Choroid plexus epithelial cell (primary cell): ENCODE data around the gene TDRD9.
A peak's percentile ranks its signal among the peaks of the same experiment; 100 is the strongest.

ENCODE experiments used
- DNase-seq: peaks from one replicate; pipeline ENCODE4 v3.0.0-alpha.2; 2010; ENCODE audit warnings: low read depth
- H3K4me3 ChIP-seq: 2 replicates; pipeline ENCODE4 v1.5.1; 2011; ENCODE audit warnings: low read depth, mild to moderate bottlenecking, control low read depth, low read length, moderate library complexity
- TF ChIP-seq, protein P1 (sequence below): conservative IDR thresholded peaks from 2 replicates; pipeline ENCODE4 v1.5.1; 2011; ENCODE audit warnings: low read depth, mild to moderate bottlenecking, control low read depth, inconsistent platforms, low read length, moderate library complexity

TDRD9 gene

DNA sequence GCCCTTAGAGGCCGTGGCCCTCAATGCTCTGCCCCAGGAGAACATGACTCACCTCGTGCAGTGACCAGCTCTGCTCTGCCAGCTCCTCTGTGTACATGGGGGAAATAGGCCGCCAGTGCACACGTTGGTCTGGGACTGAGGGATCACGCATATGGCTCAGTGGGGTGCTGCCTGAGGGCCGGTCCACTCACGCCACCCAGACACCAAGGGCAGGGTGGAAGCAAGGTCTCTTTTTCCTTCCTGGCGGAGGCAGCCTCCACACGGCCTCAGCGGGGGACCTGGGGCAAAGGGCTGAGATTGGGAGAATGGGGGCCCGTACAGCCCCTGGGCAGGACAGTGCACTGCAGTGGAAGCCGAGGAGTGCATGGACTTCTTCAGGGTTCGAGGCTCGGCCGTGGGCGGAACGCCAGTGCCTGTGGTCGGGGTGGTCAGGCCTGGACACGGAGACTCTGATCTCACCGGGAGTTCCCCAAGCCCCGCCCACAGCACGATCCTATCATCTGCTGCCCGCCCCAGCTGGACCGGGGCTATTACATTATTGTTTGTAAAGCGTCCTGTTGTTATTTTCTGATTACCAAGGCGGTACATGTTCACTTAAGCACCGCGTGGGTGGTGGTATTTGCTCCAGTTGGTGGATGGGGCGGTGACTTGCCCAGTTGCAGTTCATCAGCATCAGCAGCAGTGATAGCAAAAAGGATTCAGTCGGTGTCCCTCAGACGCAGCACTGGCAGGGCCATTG lies 38.8 kb upstream of the TDRD9 start:
- DNase-seq, result peak; percentile 35
- no peak overlapping the region for H3K4me3 ChIP-seq
- TF ChIP-seq, protein P1, sequence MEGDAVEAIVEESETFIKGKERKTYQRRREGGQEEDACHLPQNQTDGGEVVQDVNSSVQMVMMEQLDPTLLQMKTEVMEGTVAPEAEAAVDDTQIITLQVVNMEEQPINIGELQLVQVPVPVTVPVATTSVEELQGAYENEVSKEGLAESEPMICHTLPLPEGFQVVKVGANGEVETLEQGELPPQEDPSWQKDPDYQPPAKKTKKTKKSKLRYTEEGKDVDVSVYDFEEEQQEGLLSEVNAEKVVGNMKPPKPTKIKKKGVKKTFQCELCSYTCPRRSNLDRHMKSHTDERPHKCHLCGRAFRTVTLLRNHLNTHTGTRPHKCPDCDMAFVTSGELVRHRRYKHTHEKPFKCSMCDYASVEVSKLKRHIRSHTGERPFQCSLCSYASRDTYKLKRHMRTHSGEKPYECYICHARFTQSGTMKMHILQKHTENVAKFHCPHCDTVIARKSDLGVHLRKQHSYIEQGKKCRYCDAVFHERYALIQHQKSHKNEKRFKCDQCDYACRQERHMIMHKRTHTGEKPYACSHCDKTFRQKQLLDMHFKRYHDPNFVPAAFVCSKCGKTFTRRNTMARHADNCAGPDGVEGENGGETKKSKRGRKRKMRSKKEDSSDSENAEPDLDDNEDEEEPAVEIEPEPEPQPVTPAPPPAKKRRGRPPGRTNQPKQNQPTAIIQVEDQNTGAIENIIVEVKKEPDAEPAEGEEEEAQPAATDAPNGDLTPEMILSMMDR, result no peak

DNA sequence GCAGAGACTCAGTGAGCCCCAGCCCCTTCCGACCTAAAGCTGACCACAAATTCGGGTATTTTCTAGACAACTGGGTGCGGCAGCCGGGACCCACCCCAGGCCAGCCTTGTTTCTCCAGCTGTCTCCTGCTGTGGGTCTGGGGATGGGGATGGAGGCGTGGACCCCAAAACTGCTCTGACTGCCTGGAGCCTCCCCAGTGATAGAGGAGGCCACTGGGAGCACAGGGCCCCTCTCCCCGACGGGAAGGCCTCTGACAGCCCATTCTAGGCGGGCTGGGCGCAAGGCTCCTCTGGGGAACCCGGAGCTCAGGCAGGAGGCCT lies 38.2 kb upstream of the TDRD9 start:
- TF ChIP-seq, protein P1, result no peak
- H3K4me3 ChIP-seq, result no peak overlapping the region
- no peak for DNase-seq

DNA sequence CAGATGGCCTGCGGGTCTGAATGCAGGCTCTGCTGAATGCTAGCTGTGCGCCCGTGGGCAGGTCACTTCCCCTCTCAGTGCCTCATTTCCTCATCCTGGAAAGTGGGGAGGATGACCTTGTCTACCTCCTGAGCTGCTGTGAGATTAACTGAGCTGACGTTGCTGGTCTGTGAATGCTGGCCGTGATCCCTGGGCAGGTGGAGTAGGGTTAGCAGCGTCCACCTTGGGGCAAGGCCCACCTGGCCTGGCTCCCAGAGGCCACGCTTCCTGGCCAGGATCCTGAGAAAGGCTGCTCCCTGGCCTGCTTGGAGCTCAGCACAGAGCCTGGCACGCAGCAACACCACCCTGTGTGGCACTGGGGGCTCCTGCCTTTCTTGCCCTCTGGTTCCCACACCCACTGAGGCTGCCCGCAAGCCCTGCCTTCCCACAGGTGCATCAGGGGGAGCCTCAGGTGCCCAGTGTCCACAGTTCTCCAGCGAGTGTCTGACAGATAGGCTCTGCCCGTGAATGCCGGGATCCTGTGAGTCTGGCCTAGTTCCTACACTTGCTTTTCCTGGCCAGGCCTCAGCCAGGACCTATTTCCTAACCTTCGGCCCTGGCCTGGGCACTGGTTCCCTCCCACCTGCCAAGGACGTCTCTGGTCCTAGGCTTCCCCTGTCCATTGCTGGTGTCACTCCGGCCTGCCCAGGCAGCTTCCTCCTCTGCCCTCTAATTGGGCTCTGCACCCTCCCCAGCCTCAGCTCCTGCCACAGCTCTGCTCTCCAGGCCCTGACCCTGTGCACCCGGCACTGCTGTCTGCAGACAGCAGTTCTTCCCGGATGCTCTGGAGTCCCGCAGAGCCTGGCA lies 37.2 kb upstream of the TDRD9 start:
- H3K4me3 ChIP-seq, result no peak overlapping the region
- no peak for DNase-seq
- TF ChIP-seq, protein P1, result no peak

DNA sequence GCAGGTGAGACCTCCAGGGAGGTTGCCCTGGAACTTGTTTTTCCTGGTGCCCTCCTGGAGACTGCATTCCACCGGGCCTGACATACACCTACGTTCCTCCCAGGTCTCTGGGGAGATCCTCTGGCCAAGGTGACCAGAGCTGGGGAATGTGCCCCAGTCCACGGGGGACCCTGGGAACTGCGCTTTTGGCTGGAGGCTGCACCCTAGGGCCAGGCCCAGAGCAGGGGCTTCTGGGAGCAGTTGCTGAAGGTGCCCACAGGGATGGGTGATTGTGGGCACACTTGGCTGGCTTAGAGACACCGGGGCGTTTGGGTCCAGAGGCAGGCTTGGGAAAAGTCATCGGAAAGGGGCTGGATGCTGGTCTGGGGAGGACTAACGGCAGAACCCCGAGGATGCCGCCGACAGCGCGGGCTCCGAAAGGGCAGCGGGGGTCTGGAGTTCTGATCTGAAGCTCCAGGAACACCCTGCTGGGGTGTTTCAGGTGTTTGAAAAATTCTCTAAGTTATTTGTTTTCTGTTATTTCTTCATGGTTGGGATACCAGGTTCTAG lies 36.5 kb upstream of the TDRD9 start:
- no peak for DNase-seq
- no peak overlapping the region for H3K4me3 ChIP-seq
- TF ChIP-seq, protein P1, result no peak

DNA sequence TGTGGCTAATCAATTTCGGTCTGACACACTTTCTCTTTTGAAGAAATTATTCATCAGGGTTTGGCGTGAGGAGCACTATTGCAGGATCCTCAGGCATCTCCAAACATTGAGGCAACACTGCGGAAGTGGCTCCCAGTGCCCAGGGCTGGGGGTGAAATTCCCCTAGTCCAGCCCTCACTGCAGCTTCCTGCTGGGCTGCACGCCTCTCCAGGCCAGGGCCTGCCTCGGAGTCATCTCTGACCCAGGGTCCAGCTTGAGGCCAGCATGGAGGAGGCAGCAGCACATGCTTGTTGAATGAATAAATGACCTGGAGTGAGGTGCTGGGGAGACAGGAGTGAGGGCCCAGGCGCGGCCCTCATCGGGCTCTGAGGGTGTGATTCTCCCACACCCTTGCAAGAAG lies 36.0 kb upstream of the TDRD9 start:
- H3K4me3 ChIP-seq, result no peak overlapping the region
- TF ChIP-seq, protein P1, result no peak
- DNase-seq, result no peak

DNA sequence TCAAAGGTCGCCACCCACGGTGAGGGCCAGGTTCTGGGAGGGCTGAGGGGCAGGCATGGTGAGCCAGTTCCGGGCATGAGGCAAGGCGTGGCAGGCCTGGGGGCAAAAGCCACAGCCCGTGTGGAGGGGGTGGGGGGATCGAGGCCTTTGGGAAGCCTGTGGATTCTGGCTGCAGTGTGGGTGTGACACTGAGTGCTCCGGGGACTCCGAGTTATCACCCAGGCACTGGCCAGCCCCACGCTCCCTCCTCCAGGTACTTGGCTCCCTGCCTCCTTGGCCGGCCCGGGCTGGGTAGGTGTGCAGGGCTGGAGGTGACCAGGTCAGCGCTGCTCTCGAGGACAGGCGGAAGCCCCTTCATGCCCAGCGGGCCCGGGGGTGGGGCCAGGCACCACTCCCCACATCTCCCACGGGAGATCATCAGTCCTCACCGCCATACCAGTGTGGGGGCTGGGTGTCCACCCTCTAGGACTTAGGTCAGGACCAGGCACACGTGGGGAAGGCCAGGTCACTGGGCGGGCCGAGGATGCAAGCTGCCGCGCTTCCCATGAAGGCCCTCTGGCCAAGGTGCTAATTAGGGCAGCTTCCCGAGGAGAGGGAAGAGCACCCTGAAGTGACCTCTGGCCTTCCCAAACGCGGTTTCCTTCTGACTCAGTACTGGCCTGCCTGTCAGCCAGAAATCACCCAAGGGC lies 34.1 kb upstream of the TDRD9 start:
- TF ChIP-seq, protein P1, result no peak
- no peak for DNase-seq
- no peak overlapping the region for H3K4me3 ChIP-seq
